ENCODE results near the gene CAV1. TPM values are rescaled to one million over a fixed set of nuclear protein-coding genes. Genes with fewer than 3 reads are reported as not detected.
"Not testable (repeated sequence)": the region's sequence is repeated elsewhere in the genome, so short reads cannot be mapped to it uniquely, and the experiment has no call there.

Gene CAV1
- total RNA-seq: 100 to 1,000 TPM; 396 to 398 TPM

- TF ChIP-seq CTCF (IDR thresholded peaks at IDR 0.05): peak in 1 of 2 donors; percentile 41
- Histone ChIP-seq H3K36me3 (peaks cover 35% of the 10 kb centered on the region), H3K9me3 (no peaks in the 10 kb centered on the region), H3K4me1 (peaks cover 0 to 43% of the 10 kb centered on the region in 2 donors), H3K27me3 (no peaks in the 10 kb centered on the region), H3K27ac (peak within 1 kb of the TSS; percentile 98 to 99), H3K4me3 (peak within 1 kb of the TSS; percentile 75 to 88)
- peak; percentile 88 for DNase-seq (ENCODE audit: low spot score)
Measured at GRCh38 chr7:116524609-116525297, at the start of gene CAV1. CAV1 (plus strand) TSS chr7:116525036; CDS start chr7:116525063, 27 bp downstream.

GRCh38 chr7:116477625-116478024 is 47.2 kb upstream of the CAV1 start:
- Histone ChIP-seq H3K9me3 (no peaks in the 10 kb centered on the region), H3K27me3 (no peaks in the 10 kb centered on the region), H3K27ac (no peak overlapping the region), H3K4me1 (no peaks in the 10 kb centered on the region), H3K4me3 (no peak overlapping the region), H3K36me3 (no peaks in the 10 kb centered on the region)
- no peak for TF ChIP-seq CTCF (IDR thresholded peaks at IDR 0.05)
- DNase-seq (ENCODE audit: low spot score): no peak

GRCh38 chr7:116478834-116479233 is 46.0 kb upstream of the CAV1 start:
- no peak overlapping the region for H3K4me3 ChIP-seq
- TF ChIP-seq CTCF (IDR thresholded peaks at IDR 0.05): no peak
- no peaks in the 10 kb centered on the region for H3K36me3 ChIP-seq

GRCh38 chr7:116483271-116483942 is 41.4 kb upstream of the CAV1 start:
- H3K9me3 ChIP-seq: no peaks in the 10 kb centered on the region
- no peaks in the 10 kb centered on the region for H3K4me1 ChIP-seq
- H3K36me3 ChIP-seq: no peaks in the 10 kb centered on the region
- no peak overlapping the region for H3K4me3 ChIP-seq
- TF ChIP-seq CTCF (IDR thresholded peaks at IDR 0.05): no peak
- no peak for DNase-seq (ENCODE audit: low spot score)
- no peak overlapping the region for H3K27ac ChIP-seq
- H3K27me3 ChIP-seq: no peaks in the 10 kb centered on the region

More at GRCh38 chr7:116478834-116479233, 46.0 kb upstream of the CAV1 start:
- Histone ChIP-seq H3K27ac (no peak overlapping the region), H3K27me3 (no peaks in the 10 kb centered on the region), H3K4me1 (no peaks in the 10 kb centered on the region), H3K9me3 (no peaks in the 10 kb centered on the region)
- no peak for DNase-seq (ENCODE audit: low spot score)

- DNase-seq (ENCODE audit: low spot score); H3K4me3 ChIP-seq; H3K27me3 ChIP-seq; H3K9me3 ChIP-seq; H3K27ac ChIP-seq; H3K4me1 ChIP-seq; H3K36me3 ChIP-seq: not testable (repeated sequence)
Measured at GRCh38 chr7:116484389-116484788, 40.4 kb upstream of the CAV1 start.

- no peak for TF ChIP-seq CTCF (IDR thresholded peaks at IDR 0.05)
Measured at GRCh38 chr7:116487907-116488521, 36.8 kb upstream of the CAV1 start.

More at GRCh38 chr7:116487907-116488521, 36.8 kb upstream of the CAV1 start:
- H3K4me3 ChIP-seq: no peak overlapping the region
- DNase-seq (ENCODE audit: low spot score): no peak
- no peaks in the 10 kb centered on the region for H3K27me3 ChIP-seq
- no peaks in the 10 kb centered on the region for H3K9me3 ChIP-seq
- H3K36me3 ChIP-seq: no peaks in the 10 kb centered on the region
- H3K4me1 ChIP-seq: peaks cover 0 to 23% of the 10 kb centered on the region in 2 donors
- no peak overlapping the region for H3K27ac ChIP-seq

All from right atrium auricular region (tissue), 2 donors.